Karpas-422 (cell line): Measurements from ENCODE around the gene ITGB1. TPM values are rescaled to one million over a fixed set of nuclear protein-coding genes. Genes with fewer than 3 reads are reported as not detected.
A peak's percentile ranks its signal among the peaks of the same experiment; 100 is the strongest.

Source experiments
- DNase-seq: peaks from one replicate; pipeline ENCODE4 v3.0.0-alpha.2; 2015
- H2AFZ ChIP-seq: fragments of 200-600 bp; sonication (generic); 2 replicates; pipeline ENCODE4 v1.6.1; 2014; ENCODE audit warnings: antibody characterized with exemption, low read length, mixed read lengths
- H3K27ac ChIP-seq: fragments of 200-600 bp; sonication (generic); 2 replicates; pipeline ENCODE4 v1.5.1; 2014; ENCODE audit warnings: mild to moderate bottlenecking, low read length, moderate library complexity
- H3K27me3 ChIP-seq: fragments of 200-600 bp; sonication (generic); 2 replicates; pipeline ENCODE4 v1.6.1; 2014; ENCODE audit warnings: low read length, mixed read lengths
- H3K36me3 ChIP-seq: fragments of 200-600 bp; sonication (generic); 2 replicates; pipeline ENCODE4 v1.6.1; 2014; ENCODE audit warnings: low read length, mixed read lengths; ENCODE audit not compliant: insufficient read depth
- H3K4me1 ChIP-seq: fragments of 200-600 bp; sonication (generic); 2 replicates; pipeline ENCODE4 v1.6.1; 2014; ENCODE audit warnings: mild to moderate bottlenecking, low read length, mixed read lengths
- H3K4me2 ChIP-seq: fragments of 200-600 bp; sonication (generic); 2 replicates; pipeline ENCODE4 v1.6.1; 2014; ENCODE audit warnings: low read length, low read depth, mild to moderate bottlenecking; ENCODE audit not compliant: poor library complexity, severe bottlenecking
- H3K4me3 ChIP-seq: fragments of 200-600 bp; sonication (generic); 2 replicates; pipeline ENCODE4 v1.5.1; 2014; ENCODE audit warnings: mild to moderate bottlenecking, antibody characterized with exemption, low read length, mixed read lengths
- H3K79me2 ChIP-seq: fragments of 200-600 bp; sonication (generic); 2 replicates; pipeline ENCODE4 v1.6.1; 2014; ENCODE audit warnings: mild to moderate bottlenecking, low read length, mixed read lengths
- H3K9ac ChIP-seq: fragments of 200-600 bp; sonication (generic); 2 replicates; pipeline ENCODE4 v1.6.0; 2014; ENCODE audit warnings: low read length
- H3K9me2 ChIP-seq: fragments of 200-600 bp; sonication (generic), shearing (Covaris generic); replicated peaks from 2 replicates; pipeline ENCODE4 v1.6.0; 2014; ENCODE audit warnings: mild to moderate bottlenecking, low read length, moderate library complexity; ENCODE audit not compliant: insufficient read depth
- H3K9me3 ChIP-seq: fragments of 300-700, 200-600 bp; sonication (generic); 2 replicates; pipeline ENCODE4 v1.6.1; 2014; ENCODE audit warnings: low read length, mixed read lengths
- H4K20me1 ChIP-seq: fragments of 200-600 bp; sonication (generic); 2 replicates; pipeline ENCODE4 v1.6.1; 2014; ENCODE audit warnings: mild to moderate bottlenecking, antibody characterized with exemption, low read length, low read depth; ENCODE audit not compliant: insufficient read depth
- total RNA-seq: library from RNA; depleted of rRNA; stranded (reverse); fragments of >200 nt; shearing (Covaris generic); gene quantifications from 2 replicates; pipeline ENCODE4 v1.2.3, GENCODE V29; 2014; ENCODE audit warnings: low replicate concordance

The ITGB1 gene
- total RNA-seq, 1 experiment from 2014 or later: 559 TPM

DNA sequence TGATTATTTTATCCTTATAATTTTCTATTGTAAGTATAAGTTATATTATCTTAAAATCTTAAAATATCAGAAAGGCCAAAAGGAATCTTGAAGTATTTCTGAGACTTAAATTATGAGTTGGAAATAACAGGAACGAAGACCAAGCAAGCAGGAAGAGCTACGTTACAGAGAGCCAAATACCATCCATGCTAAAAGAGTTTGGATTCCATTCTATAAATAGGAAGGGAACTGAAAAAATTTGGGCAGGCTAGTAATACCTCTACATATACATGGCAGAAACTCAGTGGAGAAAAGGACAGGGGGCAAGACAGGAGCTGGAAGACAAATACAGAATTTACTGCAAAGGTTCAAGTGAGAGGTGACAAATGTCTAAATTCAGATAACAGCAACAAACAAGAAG is 16.7 kb downstream of the ITGB1 start:
- Histone ChIP-seq H3K9me3 (no peaks in the 10 kb centered on the region), H3K27ac (0 out of 2 replicates have a peak overlapping the region, but pooled peaks have one; percentile 9), H3K9ac (no peak overlapping the region), H3K36me3 (peaks cover 21% of the 10 kb centered on the region), H3K79me2 (peaks cover 100% of the 10 kb centered on the region), H3K27me3 (no peaks in the 10 kb centered on the region), H2AFZ (no peak overlapping the region), H4K20me1 (peaks cover 92% of the 10 kb centered on the region), H3K9me2 (no peaks in the 10 kb centered on the region), H3K4me1 (peaks cover 64% of the 10 kb centered on the region), H3K4me2 (no peak overlapping the region), H3K4me3 (no peak overlapping the region)
- DNase-seq: no peak

DNA sequence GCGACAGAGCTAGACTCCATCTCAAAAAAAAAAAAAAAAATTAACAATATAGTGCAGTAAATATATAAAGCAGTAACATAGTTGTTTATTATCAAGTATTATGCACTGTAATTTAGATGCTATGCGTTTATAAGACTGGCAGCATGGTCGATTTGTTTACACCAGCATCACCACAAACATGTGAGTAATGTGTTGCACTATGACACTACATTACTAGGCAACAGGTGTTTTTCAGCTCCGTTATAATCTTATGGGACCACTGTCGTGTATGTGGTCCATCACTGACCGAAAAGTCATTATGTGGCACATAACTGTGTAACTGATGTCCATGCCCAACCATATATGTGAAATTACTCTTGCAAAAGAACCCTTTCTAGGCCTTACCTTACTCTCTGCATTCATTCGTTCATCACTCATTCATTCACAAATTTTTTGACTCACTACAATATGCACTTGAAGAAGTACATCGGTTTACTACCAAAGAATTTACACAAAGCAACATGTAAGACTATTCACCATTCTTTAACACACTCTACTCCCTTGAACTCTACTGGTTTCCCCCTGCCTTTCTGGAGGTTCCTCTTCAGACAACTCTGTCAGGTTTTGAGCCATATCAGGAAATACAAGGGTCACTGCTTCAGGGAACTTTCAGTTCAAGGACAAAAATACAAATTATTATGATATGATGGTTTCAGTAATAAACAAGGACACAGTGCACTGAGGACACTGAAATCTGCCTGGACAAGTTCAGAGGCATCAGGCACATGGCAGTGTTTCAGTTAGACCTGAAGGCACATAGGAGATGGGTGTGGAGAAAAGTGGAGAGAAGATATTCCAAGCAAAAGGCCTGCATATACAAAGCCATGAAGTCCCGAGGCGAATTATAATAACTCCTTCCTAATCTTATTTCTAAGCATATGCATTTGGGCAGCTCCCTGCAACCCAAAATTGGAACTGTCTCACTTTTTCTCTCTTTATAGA is 17.4 kb downstream of the ITGB1 start:
- Histone ChIP-seq H3K36me3 (peaks cover 29% of the 10 kb centered on the region), H3K9ac (no peak overlapping the region), H3K9me3 (no peaks in the 10 kb centered on the region), H3K27me3 (no peaks in the 10 kb centered on the region), H3K4me2 (no peak overlapping the region), H3K27ac (no peak overlapping the region), H3K4me1 (peaks cover 57% of the 10 kb centered on the region), H3K79me2 (peaks cover 100% of the 10 kb centered on the region), H4K20me1 (peaks cover 92% of the 10 kb centered on the region), H2AFZ (no peak overlapping the region), H3K4me3 (no peak overlapping the region), H3K9me2 (no peaks in the 10 kb centered on the region)
- DNase-seq: no peak

DNA sequence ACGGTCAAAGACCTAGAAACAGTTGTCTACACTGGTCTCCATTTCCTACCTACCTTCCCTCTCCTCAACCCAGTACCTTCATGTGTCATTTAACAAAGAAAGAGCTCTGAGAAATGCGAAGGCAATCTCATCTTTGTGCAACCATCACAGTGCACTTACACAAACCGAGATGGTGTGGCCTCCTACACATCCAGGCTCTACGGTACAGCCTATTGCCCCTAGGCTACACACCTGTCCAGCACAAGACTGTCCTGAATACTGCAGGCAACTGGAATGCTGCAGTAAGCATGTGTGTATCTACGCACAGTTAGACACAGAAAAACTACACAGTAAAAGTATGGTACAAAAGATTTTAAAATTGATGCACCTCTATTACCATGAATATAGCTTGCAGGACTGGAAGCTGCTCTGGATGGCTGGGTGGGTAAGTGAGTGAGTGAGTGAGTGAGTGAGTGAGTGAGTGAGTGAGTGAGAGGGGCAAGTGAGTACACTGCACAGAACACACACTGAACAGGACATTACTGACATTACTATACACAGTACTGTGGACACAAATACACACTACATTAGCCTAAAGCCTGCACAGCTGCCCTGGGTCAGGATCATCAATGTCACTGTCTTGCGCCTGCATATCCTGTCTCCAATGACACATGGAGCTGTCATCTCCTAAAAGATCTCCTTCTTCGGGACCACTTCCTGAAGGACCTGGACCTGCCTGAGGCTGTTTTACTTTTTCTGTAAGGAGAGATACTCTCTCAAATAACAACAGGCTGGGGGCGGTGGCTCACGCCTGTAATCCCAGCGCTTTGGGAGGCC is 18.5 kb downstream of the ITGB1 start:
- H4K20me1 ChIP-seq: peaks cover 91% of the 10 kb centered on the region
- peaks cover 49% of the 10 kb centered on the region for H3K4me1 ChIP-seq
- H3K4me2 ChIP-seq: no peak overlapping the region

DNA sequence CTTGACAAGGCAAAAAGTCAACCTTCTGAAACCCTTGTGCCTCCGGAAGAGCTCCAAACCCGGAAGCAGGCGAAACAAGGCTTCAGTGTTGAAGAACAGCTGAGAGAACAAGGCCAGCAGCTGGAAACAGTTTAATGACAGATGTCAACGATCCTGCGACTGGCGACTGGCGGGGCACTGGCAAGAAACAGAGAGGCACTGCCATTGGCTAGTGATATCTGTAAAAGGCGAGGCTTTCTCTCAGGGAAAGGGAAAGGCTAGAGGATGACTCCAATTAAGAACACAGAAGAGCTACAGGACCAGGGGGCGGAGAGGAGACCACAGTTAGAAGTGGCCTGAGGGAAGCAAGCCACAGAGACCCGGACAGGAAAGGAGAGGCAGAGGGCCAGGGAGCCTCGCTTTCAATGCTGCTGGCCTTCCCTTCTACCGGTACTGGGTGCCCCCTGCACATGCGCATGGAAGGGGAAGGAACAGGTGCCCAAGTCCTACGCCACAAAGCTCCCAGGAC is 19.4 kb downstream of the ITGB1 start:
- H3K9me3 ChIP-seq: no peaks in the 10 kb centered on the region
- H3K9ac ChIP-seq: no peak overlapping the region
- peaks cover 87% of the 10 kb centered on the region for H4K20me1 ChIP-seq
- no peak for DNase-seq
- no peak overlapping the region for H3K27ac ChIP-seq
- no peaks in the 10 kb centered on the region for H3K27me3 ChIP-seq
- no peaks in the 10 kb centered on the region for H3K9me2 ChIP-seq
- H3K79me2 ChIP-seq: peaks cover 100% of the 10 kb centered on the region
- H3K4me1 ChIP-seq: peaks cover 41% of the 10 kb centered on the region
- no peak overlapping the region for H3K4me2 ChIP-seq
- peaks cover 48% of the 10 kb centered on the region for H3K36me3 ChIP-seq
- H2AFZ ChIP-seq: no peak overlapping the region
- H3K4me3 ChIP-seq: no peak overlapping the region

More for the DNA sequence above, 18.5 kb downstream of the ITGB1 start:
- DNase-seq: no peak
- no peaks in the 10 kb centered on the region for H3K9me3 ChIP-seq
- H3K36me3 ChIP-seq: peaks cover 39% of the 10 kb centered on the region
- H3K27ac ChIP-seq: no peak overlapping the region
- H3K9ac ChIP-seq: no peak overlapping the region
- H3K9me2 ChIP-seq: no peaks in the 10 kb centered on the region
- H3K4me3 ChIP-seq: no peak overlapping the region
- H3K27me3 ChIP-seq: no peaks in the 10 kb centered on the region
- peaks cover 100% of the 10 kb centered on the region for H3K79me2 ChIP-seq
- no peak overlapping the region for H2AFZ ChIP-seq

DNA sequence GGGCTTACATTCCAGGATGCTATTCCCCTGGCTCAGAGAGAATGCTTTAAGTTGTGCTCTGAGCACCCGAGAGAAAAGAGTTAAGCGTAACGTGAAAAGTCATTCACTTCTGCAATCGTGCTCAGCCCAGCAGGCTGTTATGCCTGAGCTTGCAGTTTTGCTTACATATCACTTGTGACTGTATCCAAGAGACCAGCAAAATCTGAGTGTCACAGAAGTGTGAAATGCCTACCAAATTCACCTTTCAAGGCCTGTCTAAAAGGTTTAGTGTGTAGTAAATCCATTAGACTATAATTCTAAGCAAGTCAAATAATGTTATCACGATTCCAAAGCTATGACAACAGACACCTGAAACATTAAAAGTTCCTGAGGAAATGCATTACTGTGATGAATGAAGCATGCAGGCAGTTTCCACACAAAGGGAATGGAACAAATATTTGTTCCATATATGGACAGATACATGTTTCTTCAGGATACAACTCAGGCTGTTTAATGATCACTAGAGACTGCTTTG is 20.1 kb downstream of the ITGB1 start:
- Histone ChIP-seq H3K36me3 (peaks cover 54% of the 10 kb centered on the region), H3K4me1 (peaks cover 34% of the 10 kb centered on the region), H3K79me2 (peaks cover 100% of the 10 kb centered on the region), H3K9me3 (no peaks in the 10 kb centered on the region), H3K27me3 (no peaks in the 10 kb centered on the region), H3K9ac (no peak overlapping the region), H3K27ac (no peak overlapping the region), H2AFZ (no peak overlapping the region), H3K4me3 (no peak overlapping the region), H3K4me2 (no peak overlapping the region), H3K9me2 (no peaks in the 10 kb centered on the region), H4K20me1 (peaks cover 81% of the 10 kb centered on the region)
- no peak for DNase-seq

DNA sequence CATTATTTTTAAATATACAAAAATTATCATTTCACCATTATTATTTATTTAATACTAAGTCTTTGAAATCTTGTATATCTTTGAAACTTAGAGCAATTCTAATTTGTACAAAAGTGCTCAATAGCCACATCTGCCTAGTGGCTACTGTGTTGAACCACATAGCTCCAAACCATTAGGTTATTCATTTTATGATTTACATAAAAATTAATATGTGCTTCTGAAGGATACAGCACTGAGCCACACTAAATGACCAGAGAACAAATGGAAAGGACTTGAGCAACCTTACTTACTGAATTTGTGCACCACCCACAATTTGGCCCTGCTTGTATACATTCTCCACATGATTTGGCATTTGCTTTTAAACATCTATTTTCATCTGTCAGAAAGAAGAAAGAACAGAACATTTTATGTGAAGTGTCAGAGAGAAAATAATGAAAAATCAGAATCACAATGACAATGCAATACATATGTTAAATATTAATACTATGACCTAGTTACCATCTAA is 25.8 kb downstream of the ITGB1 start:
- no peaks in the 10 kb centered on the region for H3K9me3 ChIP-seq
- no peaks in the 10 kb centered on the region for H3K9me2 ChIP-seq
- H3K4me1 ChIP-seq: peaks cover 3% of the 10 kb centered on the region; the same call in 1 of the 2 replicates
- no peak overlapping the region for H3K4me2 ChIP-seq
- peaks cover 29% of the 10 kb centered on the region for H4K20me1 ChIP-seq
- DNase-seq: no peak
- no peak overlapping the region for H3K27ac ChIP-seq
- H3K9ac ChIP-seq: no peak overlapping the region
- no peak overlapping the region for H2AFZ ChIP-seq
- no peaks in the 10 kb centered on the region for H3K27me3 ChIP-seq
- no peak overlapping the region for H3K4me3 ChIP-seq
- peaks cover 92% of the 10 kb centered on the region for H3K36me3 ChIP-seq
- H3K79me2 ChIP-seq: peaks cover 96% of the 10 kb centered on the region

DNA sequence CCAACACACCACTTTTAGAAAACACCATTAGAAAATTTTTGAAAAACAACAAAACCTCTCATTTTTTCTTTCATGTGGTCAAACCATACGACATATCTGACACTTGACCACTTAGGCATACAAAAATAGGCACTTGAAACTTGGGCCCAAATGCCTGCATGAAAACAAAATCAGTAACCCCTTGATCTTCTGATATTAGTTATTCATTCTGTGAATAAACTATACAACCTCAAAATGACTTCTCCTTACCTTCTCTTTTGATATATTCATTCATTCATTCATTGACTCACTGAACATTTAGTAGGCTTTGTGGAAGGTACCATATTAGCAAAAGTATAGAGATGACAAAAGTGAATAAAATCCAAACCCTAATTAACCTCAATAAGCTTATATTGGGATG is 26.4 kb downstream of the ITGB1 start:
- no peak overlapping the region for H3K4me3 ChIP-seq
- no peak for DNase-seq
- no peak overlapping the region for H3K4me2 ChIP-seq
- H3K4me1 ChIP-seq: peaks cover 3% of the 10 kb centered on the region; the same call in 1 of the 2 replicates
- peaks cover 95% of the 10 kb centered on the region for H3K36me3 ChIP-seq
- H3K27ac ChIP-seq: no peak overlapping the region
- H4K20me1 ChIP-seq: peaks cover 29% of the 10 kb centered on the region
- H3K27me3 ChIP-seq: no peaks in the 10 kb centered on the region
- H3K79me2 ChIP-seq: peaks cover 96% of the 10 kb centered on the region
- H3K9me3 ChIP-seq: no peaks in the 10 kb centered on the region
- H3K9me2 ChIP-seq: no peaks in the 10 kb centered on the region
- H2AFZ ChIP-seq: no peak overlapping the region
- H3K9ac ChIP-seq: no peak overlapping the region
